ENCODE results near the gene FZD7. TPM values are rescaled to one million over a fixed set of nuclear protein-coding genes. Genes with fewer than 3 reads are reported as not detected.

FZD7 gene
- total and polyA plus RNA-seq, 7 donors: 1.8 to 32.1 (median 9.5) TPM

GRCh38 chr2:201996006-201996405 lies 37.6 kb upstream of the FZD7 start:
- DNase-seq (no peak), ATAC-seq (no peak)
- Histone ChIP-seq H3K27me3 (ENCODE audit: insufficient read depth in 3 of 3, low read length in 2 of 3) (no peaks in the 10 kb centered on the region), H3K27ac (no peak overlapping the region), H3K36me3 (ENCODE audit: insufficient read depth in 1 of 2, low read depth in 1 of 2) (no peaks in the 10 kb centered on the region), H3K4me1 (no peaks in the 10 kb centered on the region), H3K4me3 (no peak overlapping the region), H3K9me3 (no peaks in the 10 kb centered on the region)
- intact Hi-C loops (cut with DNase I): no loop called here
- TF ChIP-seq CTCF (IDR thresholded peaks at IDR 0.05): no peak
- 63 to 74% (median 73%) methylated on average over 11 of the region's 11 CpGs for WGBS, 3 donors

- no peak overlapping the region for H3K27ac ChIP-seq
- no peak for ATAC-seq
- no peaks in the 10 kb centered on the region for H3K36me3 ChIP-seq (ENCODE audit: insufficient read depth in 1 of 2, low read depth in 1 of 2)
- H3K27me3 ChIP-seq (ENCODE audit: insufficient read depth in 3 of 3, low read length in 2 of 3): no peaks in the 10 kb centered on the region
- intact Hi-C loops (cut with DNase I): no loop called here
- TF ChIP-seq CTCF (IDR thresholded peaks at IDR 0.05): no peak
- no peak for DNase-seq
- WGBS, 3 donors: 63 to 74% (median 73%) methylated on average over 8 of the region's 8 CpGs
- no peaks in the 10 kb centered on the region for H3K9me3 ChIP-seq
- H3K4me1 ChIP-seq: no peaks in the 10 kb centered on the region
- H3K4me3 ChIP-seq: no peak overlapping the region
Observed at GRCh38 chr2:201996679-201997314, 36.9 kb upstream of the FZD7 start.

- Histone ChIP-seq H3K4me3 (no peak overlapping the region), H3K36me3 (ENCODE audit: insufficient read depth in 1 of 2, low read depth in 1 of 2) (no peaks in the 10 kb centered on the region), H3K27ac (no peak overlapping the region), H3K9me3 (no peaks in the 10 kb centered on the region), H3K27me3 (ENCODE audit: insufficient read depth in 3 of 3, low read length in 2 of 3) (no peaks in the 10 kb centered on the region), H3K4me1 (no peaks in the 10 kb centered on the region)
- TF ChIP-seq CTCF (IDR thresholded peaks at IDR 0.05): no peak
- intact Hi-C loops (cut with DNase I): no loop called here
- DNase-seq: no peak
- 47 to 63% (median 50%) methylated on average over 7 of the region's 7 CpGs for WGBS, 3 donors
- peak in 2 of 4 donors; percentile 36 to 93 for ATAC-seq
Observed at GRCh38 chr2:201999279-201999678, 34.4 kb upstream of the FZD7 start.

GRCh38 chr2:202001826-202002225 lies 31.8 kb upstream of the FZD7 start:
- H3K27ac ChIP-seq: no peak overlapping the region
- no peaks in the 10 kb centered on the region for H3K36me3 ChIP-seq (ENCODE audit: insufficient read depth in 1 of 2, low read depth in 1 of 2)
- DNase-seq (no peak), ATAC-seq (no peak)
- TF ChIP-seq CTCF (IDR thresholded peaks at IDR 0.05): no peak
- no peaks in the 10 kb centered on the region for H3K27me3 ChIP-seq (ENCODE audit: insufficient read depth in 3 of 3, low read length in 2 of 3)
- no peak overlapping the region for H3K4me3 ChIP-seq
- WGBS, 3 donors: 67 to 86% (median 77%) methylated on average over 2 of the region's 2 CpGs
- intact Hi-C loops (cut with DNase I): no loop called here
- no peaks in the 10 kb centered on the region for H3K4me1 ChIP-seq
- no peaks in the 10 kb centered on the region for H3K9me3 ChIP-seq

GRCh38 chr2:202002381-202002780 lies 31.3 kb upstream of the FZD7 start:
- no peak for ATAC-seq
- Histone ChIP-seq H3K9me3 (no peaks in the 10 kb centered on the region), H3K27me3 (ENCODE audit: insufficient read depth in 3 of 3, low read length in 2 of 3) (no peaks in the 10 kb centered on the region), H3K4me3 (no peak overlapping the region), H3K4me1 (no peaks in the 10 kb centered on the region), H3K27ac (no peak overlapping the region), H3K36me3 (ENCODE audit: insufficient read depth in 1 of 2, low read depth in 1 of 2) (no peaks in the 10 kb centered on the region)
- no peak for TF ChIP-seq CTCF (IDR thresholded peaks at IDR 0.05)
- DNase-seq: no peak
- 86 to 91% (median 91%) methylated on average over 6 of the region's 6 CpGs for WGBS, 3 donors
- intact Hi-C loops (cut with DNase I): no loop called here
